ENCODE results near the gene FAM107B.

DNA sequence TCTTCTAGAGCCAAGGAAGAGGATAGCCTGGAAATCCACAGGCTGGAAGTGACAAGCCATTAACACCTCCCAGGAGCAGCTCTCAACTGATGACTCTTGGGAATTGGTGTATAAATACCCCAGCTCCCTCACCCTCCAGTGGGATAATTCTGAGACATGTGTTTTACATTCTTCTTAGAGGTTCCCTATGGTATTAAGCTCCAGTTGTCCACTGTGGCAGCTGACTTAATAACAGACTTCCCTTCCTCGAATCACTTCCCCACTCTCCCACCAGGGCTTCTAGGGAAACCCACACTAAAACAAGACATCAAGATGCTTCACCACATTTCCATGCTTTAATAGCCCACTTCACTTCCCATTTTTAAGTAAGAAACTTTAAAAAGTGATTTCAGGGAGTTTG lies 47.2 kb downstream of the FAM107B start:
- no peak for TF ChIP-seq RBM39 (IDR thresholded peaks at IDR 0.05; ENCODE audit: low read depth, low read length, poor library complexity, severe bottlenecking)
- no peak for TF ChIP-seq ESRRA (CRISPR knock-in tag; IDR thresholded peaks at IDR 0.05; ENCODE audit: low read depth)
- TF ChIP-seq, protein P1, sequence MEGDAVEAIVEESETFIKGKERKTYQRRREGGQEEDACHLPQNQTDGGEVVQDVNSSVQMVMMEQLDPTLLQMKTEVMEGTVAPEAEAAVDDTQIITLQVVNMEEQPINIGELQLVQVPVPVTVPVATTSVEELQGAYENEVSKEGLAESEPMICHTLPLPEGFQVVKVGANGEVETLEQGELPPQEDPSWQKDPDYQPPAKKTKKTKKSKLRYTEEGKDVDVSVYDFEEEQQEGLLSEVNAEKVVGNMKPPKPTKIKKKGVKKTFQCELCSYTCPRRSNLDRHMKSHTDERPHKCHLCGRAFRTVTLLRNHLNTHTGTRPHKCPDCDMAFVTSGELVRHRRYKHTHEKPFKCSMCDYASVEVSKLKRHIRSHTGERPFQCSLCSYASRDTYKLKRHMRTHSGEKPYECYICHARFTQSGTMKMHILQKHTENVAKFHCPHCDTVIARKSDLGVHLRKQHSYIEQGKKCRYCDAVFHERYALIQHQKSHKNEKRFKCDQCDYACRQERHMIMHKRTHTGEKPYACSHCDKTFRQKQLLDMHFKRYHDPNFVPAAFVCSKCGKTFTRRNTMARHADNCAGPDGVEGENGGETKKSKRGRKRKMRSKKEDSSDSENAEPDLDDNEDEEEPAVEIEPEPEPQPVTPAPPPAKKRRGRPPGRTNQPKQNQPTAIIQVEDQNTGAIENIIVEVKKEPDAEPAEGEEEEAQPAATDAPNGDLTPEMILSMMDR (CRISPR knock-in tag; IDR thresholded peaks at IDR 0.05): no peak
- no peak for TF ChIP-seq JUNB (CRISPR knock-in tag; IDR thresholded peaks at IDR 0.05; ENCODE audit: borderline replicate concordance)
- TF ChIP-seq MAFF (IDR thresholded peaks at IDR 0.05; ENCODE audit: low read depth, low read length): no peak
- TF ChIP-seq, protein P2, sequence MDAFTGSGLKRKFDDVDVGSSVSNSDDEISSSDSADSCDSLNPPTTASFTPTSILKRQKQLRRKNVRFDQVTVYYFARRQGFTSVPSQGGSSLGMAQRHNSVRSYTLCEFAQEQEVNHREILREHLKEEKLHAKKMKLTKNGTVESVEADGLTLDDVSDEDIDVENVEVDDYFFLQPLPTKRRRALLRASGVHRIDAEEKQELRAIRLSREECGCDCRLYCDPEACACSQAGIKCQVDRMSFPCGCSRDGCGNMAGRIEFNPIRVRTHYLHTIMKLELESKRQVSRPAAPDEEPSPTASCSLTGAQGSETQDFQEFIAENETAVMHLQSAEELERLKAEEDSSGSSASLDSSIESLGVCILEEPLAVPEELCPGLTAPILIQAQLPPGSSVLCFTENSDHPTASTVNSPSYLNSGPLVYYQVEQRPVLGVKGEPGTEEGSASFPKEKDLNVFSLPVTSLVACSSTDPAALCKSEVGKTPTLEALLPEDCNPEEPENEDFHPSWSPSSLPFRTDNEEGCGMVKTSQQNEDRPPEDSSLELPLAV (CRISPR knock-in tag; conservative IDR thresholded peaks at IDR 0.05; ENCODE audit: low read depth): no peak
- TF ChIP-seq EZH2 (conservative IDR thresholded peaks at IDR 0.05; ENCODE audit: low read depth, low read length): no peak
- no peak for TF ChIP-seq ZNF121 (CRISPR knock-in tag; IDR thresholded peaks at IDR 0.05)
- no peak for TF ChIP-seq NFE2 (CRISPR knock-in tag; IDR thresholded peaks at IDR 0.05)
- TF ChIP-seq PTBP1 (IDR thresholded peaks at IDR 0.05; ENCODE audit: low read depth, low read length, poor library complexity, severe bottlenecking): no peak
- no peak for TF ChIP-seq SMC3 (IDR thresholded peaks at IDR 0.05; ENCODE audit: low read length)
